Esophagus (tissue), 2 donors: ENCODE results near the gene ANK2. TPM values are rescaled to one million over a fixed set of nuclear protein-coding genes. Genes with fewer than 3 reads are reported as not detected.

Experiments used
- H3K27ac ChIP-seq, 2 donors: one replicate each; pipeline ENCODE4 v1.5.1; 2013; ENCODE audit warnings: low read depth in 2 of 2, mild to moderate bottlenecking in 2 of 2, inconsistent platforms in 1 of 2, low read length in 1 of 2, moderate library complexity in 1 of 2
- H3K27me3 ChIP-seq, 2 donors: one replicate each; pipeline ENCODE4 v1.6.1; 2013; ENCODE audit warnings: low read length in 2 of 2, control low read depth in 1 of 2, mild to moderate bottlenecking in 1 of 2; ENCODE audit not compliant: insufficient read depth in 2 of 2, control insufficient read depth in 1 of 2
- H3K36me3 ChIP-seq, 2 donors: one replicate each; pipeline ENCODE4 v1.6.1; 2013; ENCODE audit warnings: low read length in 1 of 2; ENCODE audit not compliant: control insufficient read depth in 2 of 2, insufficient read depth in 2 of 2
- H3K4me1 ChIP-seq, 2 donors: one replicate each; pipeline ENCODE4 v1.6.1; 2013; ENCODE audit warnings: low read length in 1 of 2; ENCODE audit not compliant: control insufficient read depth in 2 of 2, insufficient read depth in 2 of 2
- H3K4me3 ChIP-seq, 2 donors: one replicate each; pipeline ENCODE4 v1.5.1; 2013; ENCODE audit warnings: low read length in 2 of 2, mild to moderate bottlenecking in 2 of 2, low read depth in 1 of 2, moderate library complexity in 1 of 2
- H3K9me3 ChIP-seq, 2 donors: one replicate each; pipeline ENCODE4 v1.6.1; 2013; ENCODE audit warnings: mild to moderate bottlenecking in 2 of 2, low read depth in 1 of 2, low read length in 1 of 2, moderate library complexity in 1 of 2; ENCODE audit not compliant: control insufficient read depth in 2 of 2, insufficient read depth in 1 of 2
- WGBS, 2 donors: extraction: QIAGEN DNeasy Blood & Tissue Kit; methylation state at CpG; one replicate each; pipeline ENCODE4 v1.1.7; 2013; 5-methylcytosine and 5-hydroxymethylcytosine counted together
- polyA plus RNA-seq, 2 donors: library from polyadenylated mRNA; stranded (reverse); fragments of 200-250 nt; gene quantifications; one replicate each; pipeline ENCODE4 v1.2.3, GENCODE V29; 2013
- donor health status: healthy with polysubstance abuse.
- donor health status: Bipolar disorder and iron deficiency.

ANK2 gene
- polyA plus RNA-seq, 2 donors: 0.51 to 1.4 TPM

DNA sequence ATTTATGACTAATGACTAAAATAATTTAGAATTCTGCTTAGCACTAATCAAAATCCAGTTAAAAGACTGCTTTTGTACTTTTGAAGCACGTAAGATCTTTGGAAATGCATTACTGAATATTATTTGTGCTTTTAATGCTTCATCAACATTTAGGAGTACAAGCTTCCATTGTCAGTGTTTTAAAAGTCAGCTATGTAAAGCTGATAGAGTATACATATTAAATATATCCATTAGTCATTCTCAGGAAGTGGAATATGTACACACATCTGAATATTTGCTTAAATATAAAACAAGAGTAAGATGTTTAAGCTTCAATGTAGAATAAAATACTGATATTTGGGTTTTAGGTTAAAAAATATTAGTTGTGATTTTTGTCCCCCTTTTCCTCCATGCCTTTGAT, 54.1 kb downstream of the ANK2 start:
- no peak overlapping the region for H3K4me3 ChIP-seq

DNA sequence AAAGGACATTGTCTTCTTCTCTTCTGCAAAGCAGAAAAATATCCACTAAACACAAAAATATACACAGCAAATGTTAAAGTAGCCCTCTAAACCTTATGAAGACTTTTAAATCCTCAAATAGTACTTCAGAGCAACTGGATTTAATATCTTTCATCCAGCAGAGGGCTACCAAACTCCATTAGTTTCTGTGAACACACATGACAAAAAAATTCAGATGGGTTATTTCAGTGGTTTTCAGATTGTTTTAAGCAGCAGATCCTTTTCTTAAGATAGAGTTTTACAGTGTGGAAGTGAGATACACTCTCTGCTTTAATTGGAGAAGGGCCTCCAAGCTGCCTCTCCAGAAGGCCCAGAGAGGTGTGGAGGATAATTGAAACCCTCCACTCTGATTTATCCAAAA, 56.7 kb downstream of the ANK2 start:
- H3K27ac ChIP-seq: no peak overlapping the region
- no peaks in the 10 kb centered on the region for H3K36me3 ChIP-seq
- H3K4me1 ChIP-seq: no peaks in the 10 kb centered on the region
- H3K9me3 ChIP-seq: no peaks in the 10 kb centered on the region
- H3K4me3 ChIP-seq: no peak overlapping the region
- H3K27me3 ChIP-seq: no peaks in the 10 kb centered on the region

More for the DNA sequence above, 54.1 kb downstream of the ANK2 start:
- no peaks in the 10 kb centered on the region for H3K9me3 ChIP-seq
- no peak overlapping the region for H3K27ac ChIP-seq
- no peaks in the 10 kb centered on the region for H3K36me3 ChIP-seq
- no peaks in the 10 kb centered on the region for H3K4me1 ChIP-seq
- no peaks in the 10 kb centered on the region for H3K27me3 ChIP-seq
- 58 to 59% methylated on average over 1 of the region's 1 CpG for WGBS, 2 donors

DNA sequence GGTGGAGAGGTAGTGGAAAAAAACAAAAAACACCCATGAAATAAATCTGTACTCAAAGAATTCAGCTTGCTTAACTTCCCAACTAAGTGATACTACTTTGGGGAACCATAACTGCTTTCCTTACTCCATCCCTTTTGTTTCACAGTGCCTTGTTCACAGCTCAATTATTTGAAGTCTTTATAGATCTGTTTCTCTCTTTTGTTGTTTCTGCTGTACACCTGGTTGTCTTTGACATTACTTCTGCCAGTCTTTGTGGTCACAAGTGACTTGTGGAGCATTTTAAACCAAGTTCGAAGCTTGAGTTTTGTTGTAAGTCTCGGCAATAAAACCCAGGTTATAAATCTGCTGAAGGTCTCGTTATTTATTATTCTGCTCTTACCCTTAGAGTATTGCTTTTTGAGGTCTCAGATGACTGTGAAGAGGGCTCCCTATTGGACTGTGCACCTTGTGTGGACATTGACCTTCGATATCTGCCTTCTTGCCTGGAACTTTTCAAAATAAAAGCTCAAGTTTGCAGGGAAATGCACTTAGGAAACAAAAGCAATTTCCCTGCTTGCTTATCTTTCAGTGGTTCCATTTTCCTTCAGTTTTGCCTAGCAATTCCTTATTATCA, 59.8 kb downstream of the ANK2 start:
- 45 to 61% methylated on average over 4 of the region's 4 CpGs for WGBS, 2 donors
- Histone ChIP-seq H3K36me3 (no peaks in the 10 kb centered on the region), H3K27me3 (no peaks in the 10 kb centered on the region), H3K27ac (no peak overlapping the region), H3K4me1 (no peaks in the 10 kb centered on the region), H3K9me3 (no peaks in the 10 kb centered on the region), H3K4me3 (no peak overlapping the region)

DNA sequence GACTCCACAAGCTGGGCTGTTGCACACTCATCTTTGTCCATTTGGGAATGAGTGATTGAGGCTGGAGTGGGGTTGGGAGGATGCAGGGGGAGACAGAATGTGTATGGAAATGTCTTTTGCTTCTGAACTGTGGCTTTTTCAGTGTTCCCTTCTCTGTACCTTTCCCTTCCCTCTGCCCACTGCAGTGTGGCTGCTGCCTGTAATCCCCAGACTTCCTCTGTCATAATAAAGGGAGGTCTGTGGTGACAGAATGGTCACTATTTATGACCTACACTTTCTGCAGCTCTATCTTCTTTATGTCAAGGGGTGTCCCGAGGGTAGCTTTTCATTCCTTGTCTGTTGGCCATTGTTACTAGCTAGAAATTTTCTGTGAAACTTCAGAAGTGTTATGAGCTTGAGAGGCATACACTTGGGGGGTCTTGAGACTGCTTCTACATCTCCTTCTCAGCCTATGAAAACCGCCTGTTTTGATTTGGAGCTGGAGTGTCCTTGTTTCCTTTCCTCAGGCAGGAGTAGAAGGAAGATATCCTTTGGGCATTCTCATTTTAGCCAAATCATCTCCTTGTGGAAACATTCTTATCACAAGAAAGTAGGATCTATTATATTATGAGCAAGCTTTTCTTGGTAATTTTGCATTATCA, 63.0 kb downstream of the ANK2 start:
- H3K27me3 ChIP-seq: no peaks in the 10 kb centered on the region
- H3K4me3 ChIP-seq: no peak overlapping the region
- WGBS, 2 donors: 54 to 61% methylated on average over 2 of the region's 2 CpGs
- H3K27ac ChIP-seq: no peak overlapping the region
- no peaks in the 10 kb centered on the region for H3K36me3 ChIP-seq
- no peaks in the 10 kb centered on the region for H3K4me1 ChIP-seq
- H3K9me3 ChIP-seq: no peaks in the 10 kb centered on the region

DNA sequence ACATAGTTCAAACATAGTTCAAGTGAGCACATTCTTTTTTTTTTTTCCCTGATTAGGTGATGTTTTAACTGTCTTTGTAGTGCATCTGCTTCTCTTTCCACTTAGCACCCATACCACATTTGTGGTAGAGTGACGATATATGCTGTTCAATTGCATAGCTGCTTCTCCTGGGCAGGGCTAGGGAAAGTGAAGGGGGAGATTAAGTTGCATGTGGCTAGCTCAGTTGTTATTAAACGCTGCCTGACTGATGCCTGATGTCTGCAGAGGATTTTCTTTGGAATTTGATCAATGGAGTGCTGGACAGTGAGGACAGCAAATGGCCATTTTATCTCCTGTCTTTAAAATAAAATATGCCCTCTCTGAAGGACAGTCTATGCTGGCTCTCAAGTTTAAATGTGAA, 63.7 kb downstream of the ANK2 start:
- no peak overlapping the region for H3K27ac ChIP-seq
- H3K4me1 ChIP-seq: no peaks in the 10 kb centered on the region
- H3K27me3 ChIP-seq: no peaks in the 10 kb centered on the region
- 64 to 70% methylated on average over 2 of the region's 2 CpGs for WGBS, 2 donors
- H3K4me3 ChIP-seq: no peak overlapping the region
- no peaks in the 10 kb centered on the region for H3K9me3 ChIP-seq
- H3K36me3 ChIP-seq: no peaks in the 10 kb centered on the region

DNA sequence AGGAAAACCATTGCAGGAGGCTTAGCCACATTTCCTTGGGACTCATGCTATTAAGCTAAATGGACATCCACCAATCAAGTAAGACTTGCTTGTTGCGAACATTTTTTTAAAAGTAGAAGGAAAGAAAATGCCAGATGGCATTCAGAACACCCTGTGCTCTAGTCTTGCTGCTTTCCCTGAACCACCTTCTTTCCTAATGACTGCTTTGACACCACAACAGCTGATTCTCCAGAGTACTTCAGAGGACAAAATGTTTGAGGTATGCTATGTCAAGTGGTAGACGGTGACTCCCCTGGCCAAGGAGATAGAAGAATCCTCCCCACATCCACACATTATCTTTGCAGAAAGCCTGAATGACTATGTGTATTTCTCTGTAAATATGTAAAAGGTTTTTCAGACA, 65.4 kb downstream of the ANK2 start:
- 81 to 91% methylated on average over 2 of the region's 2 CpGs for WGBS, 2 donors
- H3K27ac ChIP-seq: no peak overlapping the region

DNA sequence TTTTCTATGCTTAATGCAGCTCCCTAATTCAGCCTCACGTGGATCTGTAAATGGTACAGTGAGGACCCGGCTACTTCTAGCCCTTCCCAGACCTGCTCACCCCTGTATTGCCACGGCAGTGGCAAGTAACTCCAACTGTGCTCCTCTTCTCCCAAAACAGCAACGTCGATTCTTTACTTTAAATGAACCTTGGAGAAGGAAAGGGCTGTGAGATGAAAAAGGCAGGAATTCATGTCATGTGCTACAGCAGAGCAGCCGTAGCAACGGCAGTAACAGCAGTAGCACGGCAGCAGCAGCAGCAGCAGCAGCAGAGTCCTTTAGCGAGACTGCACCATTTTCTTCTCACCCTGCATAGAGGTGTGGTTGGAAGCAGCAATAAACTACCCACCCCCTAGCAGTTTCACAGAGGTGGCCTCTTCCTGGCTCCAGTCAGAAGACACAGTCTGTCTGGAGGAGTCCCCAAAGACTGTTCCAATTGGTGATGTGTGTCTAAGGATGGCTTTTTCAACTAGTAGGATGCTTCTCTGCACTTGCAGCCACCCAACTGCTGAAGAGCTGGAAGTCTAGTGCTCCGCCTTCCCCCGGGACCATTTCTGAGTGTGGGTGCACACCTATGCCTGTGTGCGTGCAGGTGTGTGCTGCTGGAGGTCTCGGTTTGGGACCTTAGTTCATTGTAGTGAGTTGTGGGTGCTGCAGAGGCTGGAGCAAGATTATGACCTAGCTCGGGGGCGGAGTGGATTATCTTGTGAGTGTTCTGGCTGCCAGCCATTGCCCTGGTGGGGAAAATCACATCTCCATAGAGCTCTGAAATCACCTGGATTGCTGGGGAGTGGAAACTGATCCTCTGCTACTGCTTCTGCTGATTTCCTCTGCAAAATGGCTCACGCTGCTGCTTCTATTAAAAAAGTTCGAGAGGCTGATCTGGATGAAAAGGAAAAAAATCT, 67.2 kb downstream of the ANK2 start:
- H3K4me3 ChIP-seq: no peak overlapping the region
- 45 to 51% methylated on average over 17 of the region's 17 CpGs for WGBS, 2 donors

More for the DNA sequence above, 65.4 kb downstream of the ANK2 start:
- Histone ChIP-seq H3K36me3 (no peaks in the 10 kb centered on the region), H3K9me3 (no peaks in the 10 kb centered on the region), H3K27me3 (no peaks in the 10 kb centered on the region), H3K4me3 (no peak overlapping the region), H3K4me1 (no peaks in the 10 kb centered on the region)

DNA sequence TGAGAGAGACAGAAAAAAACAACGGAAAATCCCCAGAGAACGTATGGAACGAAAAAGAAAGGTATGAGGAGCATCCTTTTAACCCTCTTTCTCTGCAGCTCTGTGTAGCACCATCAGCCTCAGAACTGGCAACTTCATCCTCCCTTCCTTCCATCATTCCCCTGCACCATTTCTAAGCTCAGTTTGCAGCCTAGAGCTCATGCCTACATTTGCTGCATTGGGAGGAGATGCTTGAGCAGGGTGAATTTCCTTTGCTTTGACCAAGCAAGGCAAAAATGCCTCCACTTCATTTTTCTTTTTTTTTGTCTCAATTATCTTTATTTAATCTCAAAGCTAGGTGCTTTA, 67.9 kb downstream of the ANK2 start:
- no peaks in the 10 kb centered on the region for H3K36me3 ChIP-seq
- no peaks in the 10 kb centered on the region for H3K4me1 ChIP-seq
- no peaks in the 10 kb centered on the region for H3K27me3 ChIP-seq
- H3K27ac ChIP-seq: no peak overlapping the region
- no peak overlapping the region for H3K4me3 ChIP-seq
- WGBS, 2 donors: 78 to 87% methylated on average over 3 of the region's 3 CpGs
- no peaks in the 10 kb centered on the region for H3K9me3 ChIP-seq

More for the DNA sequence above, 67.2 kb downstream of the ANK2 start:
- Histone ChIP-seq H3K36me3 (no peaks in the 10 kb centered on the region), H3K27ac (no peak overlapping the region), H3K27me3 (no peaks in the 10 kb centered on the region), H3K4me1 (no peaks in the 10 kb centered on the region), H3K9me3 (no peaks in the 10 kb centered on the region)

DNA sequence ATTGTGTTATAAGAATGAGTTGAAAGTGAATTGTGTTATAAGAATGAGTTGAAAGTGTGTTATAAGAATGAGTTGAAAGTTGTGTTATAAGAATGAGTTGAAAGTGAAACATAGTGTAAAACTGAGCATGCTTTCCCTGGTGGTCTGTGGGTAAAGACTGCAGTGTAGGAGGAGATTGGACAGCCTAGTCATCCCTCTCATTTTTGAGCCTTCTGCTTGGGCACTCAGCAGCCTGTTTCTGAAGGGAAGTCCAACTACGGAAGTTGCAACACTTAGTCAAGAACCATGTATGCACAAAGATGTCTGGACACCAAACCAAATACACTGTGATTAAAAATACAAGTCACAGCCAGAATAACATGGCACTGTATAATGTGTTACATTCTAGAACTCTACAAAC, 72.6 kb downstream of the ANK2 start:
- Histone ChIP-seq H3K27me3 (no peaks in the 10 kb centered on the region), H3K4me1 (no peaks in the 10 kb centered on the region), H3K36me3 (no peaks in the 10 kb centered on the region), H3K4me3 (no peak overlapping the region), H3K27ac (no peak overlapping the region), H3K9me3 (no peaks in the 10 kb centered on the region)
- WGBS, 2 donors: 90 to 93% methylated on average over 1 of the region's 1 CpG
